ENCODE results near the gene SYCE3.
A peak's percentile ranks its signal among the peaks of the same experiment; 100 is the strongest.

Gene SYCE3

GRCh38 chr22:50513175-50513574, 49.5 kb downstream of the SYCE3 start:
- Histone ChIP-seq H3K4ac (ENCODE audit: low read depth in 1 of 2, low read length in 2 of 2) (no peak overlapping the region), H3K36me3 (ENCODE audit: control insufficient read depth in 1 of 2, insufficient read depth in 2 of 2, low read depth in 1 of 2, low read length in 2 of 2) (peaks cover 24 to 30% of the 10 kb centered on the region in 2 experiments), H4K8ac (ENCODE audit: low read length) (no peak overlapping the region), H4K91ac (ENCODE audit: low read length) (no peak overlapping the region), H3K18ac (ENCODE audit: low read depth in 1 of 2, low read length in 2 of 2) (no peak overlapping the region), H2BK15ac (ENCODE audit: low read depth, poor library complexity, severe bottlenecking) (no peak overlapping the region), H3K4me3 (ENCODE audit: insufficient read depth in 1 of 2, low read depth in 1 of 2, low read length in 2 of 2) (no peak overlapping the region), H3K23ac (ENCODE audit: low read length in 2 of 2) (no peak overlapping the region), H3K27me3 (ENCODE audit: control insufficient read depth in 1 of 2, insufficient read depth in 1 of 2, low read length in 2 of 2) (no peaks in the 10 kb centered on the region), H2BK5ac (ENCODE audit: low read depth, low read length, poor library complexity, severe bottlenecking) (no peak overlapping the region), H2AFZ (ENCODE audit: low read depth, low read length) (no peak overlapping the region), H2BK12ac (ENCODE audit: low read length in 2 of 2) (no peak overlapping the region), H2BK120ac (ENCODE audit: low read depth, low read length) (no peak overlapping the region), H3K4me2 (ENCODE audit: low read length, poor library complexity, severe bottlenecking) (no peak overlapping the region), H3K79me1 (replicated peaks; ENCODE audit: low read length, poor library complexity, severe bottlenecking) (peaks cover 45% of the 10 kb centered on the region), H3K9me3 (ENCODE audit: control insufficient read depth, low read length) (no peaks in the 10 kb centered on the region), H3K14ac (ENCODE audit: low read length in 2 of 2) (no peak overlapping the region), H3K4me1 (ENCODE audit: control insufficient read depth, insufficient read depth, low read depth, low read length) (peaks cover 4% of the 10 kb centered on the region), H2AK5ac (ENCODE audit: low read length, severe bottlenecking) (no peak overlapping the region), H3K27ac (ENCODE audit: low read length, poor library complexity, severe bottlenecking) (no peak overlapping the region), H3K9ac (ENCODE audit: low read length) (no peak overlapping the region)
- no peak for DNase-seq
- over 99% methylated on average over 15 of the region's 15 CpGs for WGBS

- H4K91ac ChIP-seq (ENCODE audit: low read length) = no peak overlapping the region
- H4K8ac ChIP-seq (ENCODE audit: low read length) = no peak overlapping the region
- H2BK12ac ChIP-seq (ENCODE audit: low read length in 2 of 2) = no peak overlapping the region
- peak overlapping the region; percentile 84 for H3K9ac ChIP-seq (ENCODE audit: low read length)
- H3K36me3 ChIP-seq (ENCODE audit: control insufficient read depth in 1 of 2, insufficient read depth in 2 of 2, low read depth in 1 of 2, low read length in 2 of 2) = peaks cover 19 to 26% of the 10 kb centered on the region in 2 experiments
- H3K4me3 ChIP-seq (ENCODE audit: insufficient read depth in 1 of 2, low read depth in 1 of 2, low read length in 2 of 2) = peak overlapping the region in 1 of 2 experiments; percentile 85
- H3K79me1 ChIP-seq (replicated peaks; ENCODE audit: low read length, poor library complexity, severe bottlenecking) = peaks cover 26% of the 10 kb centered on the region
- no peak overlapping the region for H2AFZ ChIP-seq (ENCODE audit: low read depth, low read length)
- DNase-seq = no peak
- peak overlapping the region; percentile 61 for H3K4me2 ChIP-seq (ENCODE audit: low read length, poor library complexity, severe bottlenecking)
- whole genome bisulfite sequencing = 42% methylated on average over 3 of the region's 3 CpGs
- no peak overlapping the region for H3K18ac ChIP-seq (ENCODE audit: low read depth in 1 of 2, low read length in 2 of 2)
- no peak overlapping the region for H2AK5ac ChIP-seq (ENCODE audit: low read length, severe bottlenecking)
- H3K4ac ChIP-seq (ENCODE audit: low read depth in 1 of 2, low read length in 2 of 2) = peak overlapping the region in 1 of 2 experiments; percentile 11
- H2BK5ac ChIP-seq (ENCODE audit: low read depth, low read length, poor library complexity, severe bottlenecking) = no peak overlapping the region
- H3K4me1 ChIP-seq (ENCODE audit: control insufficient read depth, insufficient read depth, low read depth, low read length) = peaks cover 14% of the 10 kb centered on the region
- H3K23ac ChIP-seq (ENCODE audit: low read length in 2 of 2) = no peak overlapping the region
- H3K27me3 ChIP-seq (ENCODE audit: control insufficient read depth in 1 of 2, insufficient read depth in 1 of 2, low read length in 2 of 2) = no peaks in the 10 kb centered on the region
- H2BK120ac ChIP-seq (ENCODE audit: low read depth, low read length) = no peak overlapping the region
- peak overlapping the region in 1 of 2 experiments; percentile 76 for H3K14ac ChIP-seq (ENCODE audit: low read length in 2 of 2)
- no peaks in the 10 kb centered on the region for H3K9me3 ChIP-seq (ENCODE audit: control insufficient read depth, low read length)
- no peak overlapping the region for H3K27ac ChIP-seq (ENCODE audit: low read length, poor library complexity, severe bottlenecking)
- no peak overlapping the region for H2BK15ac ChIP-seq (ENCODE audit: low read depth, poor library complexity, severe bottlenecking)
These were observed 53.8 kb downstream of the SYCE3 start for GRCh38 chr22:50508897-50509296.

- no peaks in the 10 kb centered on the region for H3K9me3 ChIP-seq (ENCODE audit: control insufficient read depth, low read length)
- peak; percentile 96 for DNase-seq
- peak within 1 kb of the TSS in 1 of 2 experiments; percentile 80 for H3K4ac ChIP-seq (ENCODE audit: low read depth in 1 of 2, low read length in 2 of 2)
- peak within 1 kb of the TSS; percentile 97 for H3K18ac ChIP-seq (ENCODE audit: low read depth in 1 of 2, low read length in 2 of 2)
- peaks cover 22 to 32% of the 10 kb centered on the region in 2 experiments for H3K36me3 ChIP-seq (ENCODE audit: control insufficient read depth in 1 of 2, insufficient read depth in 2 of 2, low read depth in 1 of 2, low read length in 2 of 2)
- H3K14ac ChIP-seq (ENCODE audit: low read length in 2 of 2) = peak within 1 kb of the TSS in 1 of 2 experiments; percentile 92
- peak within 1 kb of the TSS; percentile 97 for H3K9ac ChIP-seq (ENCODE audit: low read length)
- H4K91ac ChIP-seq (ENCODE audit: low read length) = peak within 1 kb of the TSS; percentile 95
- peak within 1 kb of the TSS; percentile 80 for H2BK15ac ChIP-seq (ENCODE audit: low read depth, poor library complexity, severe bottlenecking)
- no peak within 1 kb of the TSS for H2BK12ac ChIP-seq (ENCODE audit: low read length in 2 of 2)
- no peak within 1 kb of the TSS for H2AK5ac ChIP-seq (ENCODE audit: low read length, severe bottlenecking)
- no peak within 1 kb of the TSS for H2BK5ac ChIP-seq (ENCODE audit: low read depth, low read length, poor library complexity, severe bottlenecking)
- H3K4me1 ChIP-seq (ENCODE audit: control insufficient read depth, insufficient read depth, low read depth, low read length) = peaks cover 14% of the 10 kb centered on the region
- no peaks in the 10 kb centered on the region for H3K27me3 ChIP-seq (ENCODE audit: control insufficient read depth in 1 of 2, insufficient read depth in 1 of 2, low read length in 2 of 2)
- H2AFZ ChIP-seq (ENCODE audit: low read depth, low read length) = peak within 1 kb of the TSS; percentile 55
- WGBS = under 1% methylated on average over 51 of the region's 76 CpGs
- peak within 1 kb of the TSS; percentile 99 to 100 for H3K4me3 ChIP-seq (ENCODE audit: insufficient read depth in 1 of 2, low read depth in 1 of 2, low read length in 2 of 2)
- H4K8ac ChIP-seq (ENCODE audit: low read length) = peak within 1 kb of the TSS; percentile 97
- H3K79me1 ChIP-seq (replicated peaks; ENCODE audit: low read length, poor library complexity, severe bottlenecking) = peaks cover 28% of the 10 kb centered on the region
- peak within 1 kb of the TSS in 1 of 2 experiments; percentile 46 for H3K23ac ChIP-seq (ENCODE audit: low read length in 2 of 2)
- H2BK120ac ChIP-seq (ENCODE audit: low read depth, low read length) = no peak within 1 kb of the TSS
- peak within 1 kb of the TSS; percentile 60 for H3K27ac ChIP-seq (ENCODE audit: low read length, poor library complexity, severe bottlenecking)
- H3K4me2 ChIP-seq (ENCODE audit: low read length, poor library complexity, severe bottlenecking) = peak within 1 kb of the TSS; percentile 64
These were observed 54.5 kb downstream of the SYCE3 start, which contains the start of gene NCAPH2 for GRCh38 chr22:50507991-50508884. Gene NCAPH2, plus strand, starts transcription at chr22:50508224. Its CDS starts 114 bp downstream, at chr22:50508338.

GRCh38 chr22:50507421-50507990, 55.2 kb downstream of the SYCE3 start, which contains the start of gene LMF2:
Gene LMF2, minus strand, starts transcription at chr22:50507702. Its CDS starts 27 bp downstream, at chr22:50507675.
- no peaks in the 10 kb centered on the region for H3K9me3 ChIP-seq (ENCODE audit: control insufficient read depth, low read length)
- peak within 1 kb of the TSS; percentile 97 for H3K9ac ChIP-seq (ENCODE audit: low read length)
- H4K8ac ChIP-seq (ENCODE audit: low read length) = peak within 1 kb of the TSS; percentile 97
- peak within 1 kb of the TSS in 1 of 2 experiments; percentile 92 for H3K14ac ChIP-seq (ENCODE audit: low read length in 2 of 2)
- peak within 1 kb of the TSS in 1 of 2 experiments; percentile 46 for H3K23ac ChIP-seq (ENCODE audit: low read length in 2 of 2)
- H2BK12ac ChIP-seq (ENCODE audit: low read length in 2 of 2) = no peak within 1 kb of the TSS
- peak within 1 kb of the TSS; percentile 99 to 100 for H3K4me3 ChIP-seq (ENCODE audit: insufficient read depth in 1 of 2, low read depth in 1 of 2, low read length in 2 of 2)
- DNase-seq = peak; percentile 79
- H2AFZ ChIP-seq (ENCODE audit: low read depth, low read length) = peak within 1 kb of the TSS; percentile 55
- H3K4me2 ChIP-seq (ENCODE audit: low read length, poor library complexity, severe bottlenecking) = peak within 1 kb of the TSS; percentile 64
- 0% methylated on average over 9 of the region's 62 CpGs for WGBS
- no peak within 1 kb of the TSS for H2BK120ac ChIP-seq (ENCODE audit: low read depth, low read length)
- peaks cover 29% of the 10 kb centered on the region for H3K79me1 ChIP-seq (replicated peaks; ENCODE audit: low read length, poor library complexity, severe bottlenecking)
- H3K4ac ChIP-seq (ENCODE audit: low read depth in 1 of 2, low read length in 2 of 2) = peak within 1 kb of the TSS; percentile 41 to 80
- no peaks in the 10 kb centered on the region for H3K27me3 ChIP-seq (ENCODE audit: control insufficient read depth in 1 of 2, insufficient read depth in 1 of 2, low read length in 2 of 2)
- H4K91ac ChIP-seq (ENCODE audit: low read length) = peak within 1 kb of the TSS; percentile 95
- H2AK5ac ChIP-seq (ENCODE audit: low read length, severe bottlenecking) = no peak within 1 kb of the TSS
- H3K27ac ChIP-seq (ENCODE audit: low read length, poor library complexity, severe bottlenecking) = peak within 1 kb of the TSS; percentile 60
- H3K18ac ChIP-seq (ENCODE audit: low read depth in 1 of 2, low read length in 2 of 2) = peak within 1 kb of the TSS; percentile 97
- no peak within 1 kb of the TSS for H2BK5ac ChIP-seq (ENCODE audit: low read depth, low read length, poor library complexity, severe bottlenecking)
- peaks cover 29 to 37% of the 10 kb centered on the region in 2 experiments for H3K36me3 ChIP-seq (ENCODE audit: control insufficient read depth in 1 of 2, insufficient read depth in 2 of 2, low read depth in 1 of 2, low read length in 2 of 2)
- H3K4me1 ChIP-seq (ENCODE audit: control insufficient read depth, insufficient read depth, low read depth, low read length) = peaks cover 12% of the 10 kb centered on the region
- peak within 1 kb of the TSS; percentile 80 for H2BK15ac ChIP-seq (ENCODE audit: low read depth, poor library complexity, severe bottlenecking)
